Prostate gland (tissue), 2 donors: ENCODE measurements around the gene RPL11.

Experiments
- CTCF ChIP-seq, 4 experiments: fragments of 200-600 bp in 2 of 4; fragments of 450-650 bp in 2 of 4; sonication (generic) in 2 of 4; IDR thresholded peaks; 1 replicate in 3 of 4; 2 replicates in 1 of 4; pipeline ENCODE4 v1.5.1; 2016 to 2019; ENCODE audit warnings: antibody characterized with exemption in 4 of 4, mild to moderate bottlenecking in 2 of 4, moderate library complexity in 2 of 4
- POLR2A ChIP-seq: fragments of 450-650 bp; IDR thresholded peaks from one replicate; pipeline ENCODE4 v1.6.1; 2016; ENCODE audit warnings: antibody characterized with exemption, mild to moderate bottlenecking
- POLR2AphosphoS5 ChIP-seq: sonication (generic); formaldehyde crosslinking; IDR thresholded peaks from one replicate; pipeline ENCODE4 v1.6.1; 2017; ENCODE audit warnings: antibody characterized with exemption

- TF ChIP-seq CTCF (IDR thresholded peaks at IDR 0.05) (no peak), POLR2AphosphoS5 (no peak), POLR2A (no peak)
Observed at GRCh38 chr1:23742670-23743286, 51.2 kb downstream of the RPL11 start.
